HEK293 (cell line): Measurements from ENCODE around the gene CFAP46.

ENCODE experiments used
- CTCF ChIA-PET: fragments of 350-600 bp; formaldehyde crosslinking; extraction: SDS; loops from one replicate; lab custom pipeline; 2021; ENCODE audit warnings: antibody characterized with exemption; lab: Yijun Ruan, JAX
- POLR2A ChIA-PET: fragments of 300-600 bp; formaldehyde crosslinking; extraction: SDS; loops from one replicate; lab custom pipeline; 2020; ENCODE audit warnings: antibody characterized with exemption, inconsistent platforms; lab: Yijun Ruan, JAX
- H3K27ac ChIP-seq: fragments of 200-500 bp; sonication (Bioruptor generic); 2 replicates; pipeline ENCODE4 v1.5.1; 2014; ENCODE audit warnings: low read depth, low read length, control low read depth, inconsistent platforms; ENCODE audit errors: extremely low read depth
- H3K36me3 ChIP-seq, 2 experiments: fragments of 200-500 bp in 1 of 2; sonication (Bioruptor generic) in 1 of 2; 1 replicate in 1 of 2; 2 replicates in 1 of 2; pipeline ENCODE4 v1.5.1; 2014 to 2017; ENCODE audit warnings: inconsistent platforms in 2 of 2, low read length in 2 of 2; ENCODE audit not compliant: control insufficient read depth in 2 of 2, insufficient read depth in 1 of 2
- H3K4me1 ChIP-seq: fragments of 200-500 bp; sonication (Bioruptor generic); 2 replicates; pipeline ENCODE4 v1.5.1; 2014; ENCODE audit warnings: mild to moderate bottlenecking, low read length, inconsistent platforms; ENCODE audit not compliant: control insufficient read depth, insufficient read depth
- H3K4me3 ChIP-seq: 2 replicates; pipeline ENCODE4 v1.5.1; 2011; ENCODE audit warnings: low read depth, mild to moderate bottlenecking, control low read depth, low read length, moderate library complexity
- H3K9me3 ChIP-seq: fragments of 200-500 bp; sonication (Bioruptor generic); 2 replicates; pipeline ENCODE4 v1.5.1; 2014; ENCODE audit warnings: low read depth, low read length, inconsistent platforms; ENCODE audit not compliant: control insufficient read depth, insufficient read depth
- AEBP2 ChIP-seq: fragments of 450-650 bp; formaldehyde crosslinking; IDR thresholded peaks from 2 replicates; pipeline ENCODE4 v1.5.1; 2016; ENCODE audit warnings: missing biosample characterization, missing genetic modification characterization, borderline replicate concordance
- EGR2 ChIP-seq: fragments of 450-650 bp; formaldehyde crosslinking; IDR thresholded peaks from 2 replicates; pipeline ENCODE4 v1.5.1; 2016; ENCODE audit warnings: low read depth, missing biosample characterization, missing genetic modification characterization
- PBX3 ChIP-seq: sonication (generic); formaldehyde crosslinking; IDR thresholded peaks from 2 replicates; pipeline ENCODE4 v1.8.1; 2022; ENCODE audit warnings: mild to moderate bottlenecking, moderate library complexity, missing genetic modification reagents
- PRDM6 ChIP-seq: fragments of 450-650 bp; formaldehyde crosslinking; IDR thresholded peaks from 2 replicates; pipeline ENCODE4 v1.5.1; 2017; ENCODE audit warnings: missing biosample characterization, missing genetic modification characterization
- REPIN1 ChIP-seq: fragments of 450-650 bp; formaldehyde crosslinking; IDR thresholded peaks from 2 replicates; pipeline ENCODE4 v1.5.1; 2017; ENCODE audit warnings: missing biosample characterization, missing genetic modification characterization, low read depth
- SALL2 ChIP-seq: fragments of 450-650 bp; formaldehyde crosslinking; IDR thresholded peaks from 2 replicates; pipeline ENCODE4 v1.5.0; 2017; ENCODE audit warnings: missing biosample characterization, mild to moderate bottlenecking, missing genetic modification characterization, borderline replicate concordance
- SCRT1 ChIP-seq: fragments of 450-650 bp; formaldehyde crosslinking; IDR thresholded peaks from 2 replicates; pipeline ENCODE4 v1.5.1; 2016; ENCODE audit warnings: missing biosample characterization, missing genetic modification characterization, borderline replicate concordance
- SP2 ChIP-seq: fragments of 450-650 bp; formaldehyde crosslinking; IDR thresholded peaks from 2 replicates; pipeline ENCODE4 v1.5.1; 2016; ENCODE audit warnings: missing biosample characterization, missing genetic modification characterization
- SP3 ChIP-seq: fragments of 450-650 bp; formaldehyde crosslinking; IDR thresholded peaks from 2 replicates; pipeline ENCODE4 v1.5.1; 2016; ENCODE audit warnings: missing biosample characterization, missing genetic modification characterization
- SP7 ChIP-seq: fragments of 450-650 bp; formaldehyde crosslinking; IDR thresholded peaks from 2 replicates; pipeline ENCODE4 v1.5.1; 2016; ENCODE audit warnings: missing biosample characterization, missing genetic modification characterization
- TRIM28 ChIP-seq: IDR thresholded peaks from 2 replicates; pipeline ENCODE4 v1.6.1; 2011; ENCODE audit warnings: low read length, control low read depth, borderline replicate concordance
- ZBTB17 ChIP-seq: fragments of 450-650 bp; formaldehyde crosslinking; IDR thresholded peaks from 2 replicates; pipeline ENCODE4 v1.5.1; 2016; ENCODE audit warnings: missing biosample characterization, missing genetic modification characterization
- ZEB2 ChIP-seq: fragments of 450-650 bp; formaldehyde crosslinking; IDR thresholded peaks from 2 replicates; pipeline ENCODE4 v1.5.1; 2016; ENCODE audit warnings: missing biosample characterization, missing genetic modification characterization
- ZFHX2 ChIP-seq: fragments of 450-650 bp; formaldehyde crosslinking; conservative IDR thresholded peaks from 2 replicates; pipeline ENCODE4 v1.5.1; 2016; ENCODE audit warnings: missing biosample characterization, missing genetic modification characterization
- ZNF114 ChIP-seq: fragments of 450-650 bp; formaldehyde crosslinking; IDR thresholded peaks from 2 replicates; pipeline ENCODE4 v1.5.0; 2017; ENCODE audit warnings: missing biosample characterization, missing genetic modification characterization
- ZNF169 ChIP-seq: fragments of 450-650 bp; formaldehyde crosslinking; IDR thresholded peaks from 2 replicates; pipeline ENCODE4 v1.5.1; 2016; ENCODE audit warnings: missing biosample characterization, missing genetic modification characterization
- ZNF2 ChIP-seq: fragments of 450-650 bp; formaldehyde crosslinking; IDR thresholded peaks from 2 replicates; pipeline ENCODE4 v1.5.1; 2016; ENCODE audit warnings: missing biosample characterization, missing genetic modification characterization
- ZNF248 ChIP-seq: fragments of 450-650 bp; formaldehyde crosslinking; IDR thresholded peaks from 2 replicates; pipeline ENCODE4 v1.5.1; 2017; ENCODE audit warnings: missing biosample characterization, missing genetic modification characterization
- ZNF549 ChIP-seq: fragments of 450-650 bp; IDR thresholded peaks from 2 replicates; pipeline ENCODE4 v1.5.1; 2018; ENCODE audit warnings: missing biosample characterization, missing genetic modification characterization, mild to moderate bottlenecking, inconsistent platforms, moderate library complexity
- ZNF561 ChIP-seq: fragments of 450-650 bp; IDR thresholded peaks from 2 replicates; pipeline ENCODE4 v1.5.1; 2018; ENCODE audit warnings: missing biosample characterization, missing genetic modification characterization, borderline replicate concordance
- ZNF571 ChIP-seq: fragments of 450-650 bp; formaldehyde crosslinking; IDR thresholded peaks from 2 replicates; pipeline ENCODE4 v1.5.0; 2017; ENCODE audit warnings: missing biosample characterization, missing genetic modification characterization
- ZNF707 ChIP-seq: fragments of 450-650 bp; formaldehyde crosslinking; IDR thresholded peaks from 2 replicates; pipeline ENCODE4 v1.5.1; 2016; ENCODE audit warnings: missing biosample characterization, missing genetic modification characterization
- ZNF785 ChIP-seq: fragments of 450-650 bp; formaldehyde crosslinking; IDR thresholded peaks from 2 replicates; pipeline ENCODE4 v1.5.1; 2016; ENCODE audit warnings: missing biosample characterization, missing genetic modification characterization
- TF ChIP-seq, protein P1 (sequence below): fragments of 450-650 bp; formaldehyde crosslinking; IDR thresholded peaks from 2 replicates; pipeline ENCODE4 v1.5.1; 2017; ENCODE audit warnings: missing biosample characterization, mild to moderate bottlenecking, missing genetic modification characterization, moderate library complexity
- TF ChIP-seq, protein P2 (sequence below): fragments of 450-650 bp; formaldehyde crosslinking; IDR thresholded peaks from 2 replicates; pipeline ENCODE4 v1.5.1; 2016; ENCODE audit warnings: missing biosample characterization, missing genetic modification characterization

The CFAP46 gene

GRCh38 chr10:132848291-132848701 lies 94.1 kb downstream of the CFAP46 start:
- no peaks in the 10 kb centered on the region for H3K4me1 ChIP-seq
- H3K27ac ChIP-seq: no peak overlapping the region
- TF ChIP-seq PRDM6 (tag by site-specific recombination) (no peak), SP2 (no peak), ZBTB17 (no peak), TRIM28 (no peak), SP3 (tag by site-specific recombination) (no peak), ZNF571 (tag by site-specific recombination) (no peak), ZNF169 (tag by site-specific recombination) (no peak), ZEB2 (tag by site-specific recombination) (no peak), ZFHX2 (tag by site-specific recombination) (no peak), EGR2 (tag by site-specific recombination) (no peak), ZNF707 (tag by site-specific recombination) (no peak), SCRT1 (tag by site-specific recombination) (no peak)
- TF ChIP-seq, protein P1, sequence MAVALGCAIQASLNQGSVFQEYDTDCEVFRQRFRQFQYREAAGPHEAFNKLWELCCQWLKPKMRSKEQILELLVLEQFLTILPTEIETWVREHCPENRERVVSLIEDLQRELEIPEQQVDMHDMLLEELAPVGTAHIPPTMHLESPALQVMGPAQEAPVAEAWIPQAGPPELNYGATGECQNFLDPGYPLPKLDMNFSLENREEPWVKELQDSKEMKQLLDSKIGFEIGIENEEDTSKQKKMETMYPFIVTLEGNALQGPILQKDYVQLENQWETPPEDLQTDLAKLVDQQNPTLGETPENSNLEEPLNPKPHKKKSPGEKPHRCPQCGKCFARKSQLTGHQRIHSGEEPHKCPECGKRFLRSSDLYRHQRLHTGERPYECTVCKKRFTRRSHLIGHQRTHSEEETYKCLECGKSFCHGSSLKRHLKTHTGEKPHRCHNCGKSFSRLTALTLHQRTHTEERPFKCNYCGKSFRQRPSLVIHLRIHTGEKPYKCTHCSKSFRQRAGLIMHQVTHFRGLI: no peak
- ChIA-PET POLR2A (no interaction called here), CTCF (interaction anchor here (0.9 kb wide), 1 partner anchor 14 kb away, joined by 4 read pairs; no protein-coding TSS in a partner anchor)
- no peak overlapping the region for H3K4me3 ChIP-seq
- no peaks in the 10 kb centered on the region for H3K9me3 ChIP-seq
- H3K36me3 ChIP-seq: no peaks in the 10 kb centered on the region

DNA sequence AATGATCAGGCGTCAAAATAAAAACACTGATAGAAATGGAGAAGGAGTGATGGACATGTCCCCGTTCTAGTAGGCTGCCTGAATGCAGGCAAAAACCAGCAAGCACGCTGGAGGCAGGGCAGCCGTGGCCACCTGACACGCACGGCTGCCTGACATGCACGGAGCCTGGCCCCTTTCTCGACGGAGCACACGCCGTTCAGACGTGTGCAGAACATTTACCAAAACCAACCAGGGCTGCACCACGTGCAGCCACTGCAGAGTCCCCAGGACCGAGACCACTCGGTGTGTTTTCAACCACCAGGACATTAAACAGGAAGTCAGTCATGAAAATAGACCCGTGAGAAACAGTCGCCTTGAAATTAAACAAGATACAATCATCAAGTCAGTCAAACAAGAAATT lies 94.5 kb downstream of the CFAP46 start:
- TF ChIP-seq ZNF785 (tag by site-specific recombination) (no peak), ZNF248 (tag by site-specific recombination) (no peak), SALL2 (tag by site-specific recombination) (no peak), SP7 (no peak)
- TF ChIP-seq, protein P2, sequence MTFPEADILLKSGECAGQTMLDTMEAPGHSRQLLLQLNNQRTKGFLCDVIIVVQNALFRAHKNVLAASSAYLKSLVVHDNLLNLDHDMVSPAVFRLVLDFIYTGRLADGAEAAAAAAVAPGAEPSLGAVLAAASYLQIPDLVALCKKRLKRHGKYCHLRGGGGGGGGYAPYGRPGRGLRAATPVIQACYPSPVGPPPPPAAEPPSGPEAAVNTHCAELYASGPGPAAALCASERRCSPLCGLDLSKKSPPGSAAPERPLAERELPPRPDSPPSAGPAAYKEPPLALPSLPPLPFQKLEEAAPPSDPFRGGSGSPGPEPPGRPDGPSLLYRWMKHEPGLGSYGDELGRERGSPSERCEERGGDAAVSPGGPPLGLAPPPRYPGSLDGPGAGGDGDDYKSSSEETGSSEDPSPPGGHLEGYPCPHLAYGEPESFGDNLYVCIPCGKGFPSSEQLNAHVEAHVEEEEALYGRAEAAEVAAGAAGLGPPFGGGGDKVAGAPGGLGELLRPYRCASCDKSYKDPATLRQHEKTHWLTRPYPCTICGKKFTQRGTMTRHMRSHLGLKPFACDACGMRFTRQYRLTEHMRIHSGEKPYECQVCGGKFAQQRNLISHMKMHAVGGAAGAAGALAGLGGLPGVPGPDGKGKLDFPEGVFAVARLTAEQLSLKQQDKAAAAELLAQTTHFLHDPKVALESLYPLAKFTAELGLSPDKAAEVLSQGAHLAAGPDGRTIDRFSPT: no peak
- Histone ChIP-seq H3K4me1 (no peaks in the 10 kb centered on the region), H3K27ac (no peak overlapping the region), H3K9me3 (no peaks in the 10 kb centered on the region), H3K4me3 (no peak overlapping the region), H3K36me3 (no peaks in the 10 kb centered on the region)
- ChIA-PET CTCF (no interaction called here), POLR2A (no interaction called here)

- ChIA-PET CTCF (no interaction called here), POLR2A (no interaction called here)
- Histone ChIP-seq H3K36me3 (no peaks in the 10 kb centered on the region), H3K27ac (no peak overlapping the region), H3K9me3 (no peaks in the 10 kb centered on the region), H3K4me1 (no peaks in the 10 kb centered on the region), H3K4me3 (no peak overlapping the region)
- TF ChIP-seq AEBP2 (tag by site-specific recombination) (no peak), ZNF561 (no peak), REPIN1 (tag by site-specific recombination) (no peak), PBX3 (CRISPR knock-in tag) (no peak), ZNF2 (tag by site-specific recombination) (no peak), ZNF549 (no peak), ZNF114 (tag by site-specific recombination) (no peak)
- TF ChIP-seq, protein P1: no peak
These were observed 95.0 kb downstream of the CFAP46 start for GRCh38 chr10:132847416-132847777.
